ENCODE results near the gene NCCRP1. TPM values are rescaled to one million over a fixed set of nuclear protein-coding genes. Genes with fewer than 3 reads are reported as not detected.
"Not testable (repeated sequence)": the region's sequence is repeated elsewhere in the genome, so short reads cannot be mapped to it uniquely, and the experiment has no call there.

The NCCRP1 gene
- total RNA-seq, 1 donor from 2014 or later: 1.9 TPM

DNA sequence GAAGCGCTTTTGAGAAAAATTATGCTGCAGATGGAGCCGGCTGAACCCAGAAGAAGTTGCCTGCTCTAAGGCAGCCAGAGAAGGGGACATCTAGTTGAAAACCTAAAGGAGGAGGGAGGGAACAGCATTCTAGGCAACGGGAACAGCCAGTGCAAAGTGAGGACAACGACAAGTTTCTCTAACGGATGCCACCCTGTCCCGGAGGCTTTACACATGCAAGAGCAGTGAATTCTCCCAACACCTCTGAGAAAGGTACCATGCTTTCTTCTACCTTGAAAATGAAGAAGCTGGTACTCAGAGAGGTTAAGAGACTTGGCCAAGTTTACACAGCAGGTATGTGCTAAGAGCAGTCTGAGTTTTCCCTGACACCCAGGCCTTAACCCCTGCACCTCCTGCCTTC, 42.2 kb downstream of the NCCRP1 start:
- Mint-ChIP-seq H3K36me3 (no peaks in the 10 kb centered on the region), H3K4me3 (no peak overlapping the region), H3K27ac (no peak overlapping the region), H3K27me3 (ENCODE audit: insufficient read depth, low read depth) (peaks cover 15% of the 10 kb centered on the region), H3K4me1 (peaks cover 5% of the 10 kb centered on the region), H3K9me3 (no peaks in the 10 kb centered on the region)
- no peak for DNase-seq (ENCODE audit: low spot score)
- no peak overlapping the region for H2AFZ ChIP-seq (replicated peaks)
- peaks cover 44% of the 10 kb centered on the region for H3K27me3 ChIP-seq
- H4K20me1 ChIP-seq (ENCODE audit: low read depth): no peaks in the 10 kb centered on the region
- no peaks in the 10 kb centered on the region for H3K36me3 ChIP-seq
- no peak overlapping the region for H3K9ac ChIP-seq
- no peaks in the 10 kb centered on the region for H3F3A ChIP-seq (ENCODE audit: low read depth)
- no peak overlapping the region for H3K4me2 ChIP-seq
- no peak for TF ChIP-seq EZH2phosphoT487 (IDR thresholded peaks at IDR 0.05)
- no peak overlapping the region for H3K27ac ChIP-seq
- no peaks in the 10 kb centered on the region for H3K9me3 ChIP-seq (ENCODE audit: low read depth)
- no peak overlapping the region for H3K4me3 ChIP-seq
- no peaks in the 10 kb centered on the region for H3K79me2 ChIP-seq (ENCODE audit: low read depth)
- no peaks in the 10 kb centered on the region for H3K4me1 ChIP-seq

DNA sequence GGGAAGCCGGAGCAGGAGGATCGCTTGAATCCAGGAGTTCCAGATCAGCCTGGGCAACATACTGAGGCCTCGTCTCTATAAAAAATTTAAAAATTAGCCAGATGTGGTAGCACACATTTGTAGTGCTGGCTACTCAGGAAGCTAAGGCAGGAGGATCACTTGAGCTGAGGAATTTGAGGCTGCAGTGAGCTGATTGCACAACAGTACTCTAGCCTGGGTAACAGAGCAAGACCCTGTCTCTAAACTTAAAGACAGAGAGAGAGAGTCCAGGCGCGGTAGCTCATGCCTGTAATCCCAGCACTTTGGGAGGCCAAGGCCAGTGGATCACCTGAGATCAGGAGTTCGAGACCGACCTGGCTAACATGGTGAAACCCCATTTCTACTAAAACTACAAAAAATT, 43.7 kb downstream of the NCCRP1 start:
- Histone ChIP-seq H3F3A (ENCODE audit: low read depth) (no peaks in the 10 kb centered on the region), H3K79me2 (ENCODE audit: low read depth) (no peaks in the 10 kb centered on the region), H3K4me2 (no peak overlapping the region), H3K36me3 (no peaks in the 10 kb centered on the region), H3K27ac (no peak overlapping the region), H4K20me1 (ENCODE audit: low read depth) (no peaks in the 10 kb centered on the region), H3K4me3 (no peak overlapping the region), H2AFZ (replicated peaks) (no peak overlapping the region), H3K4me1 (no peaks in the 10 kb centered on the region), H3K9me3 (ENCODE audit: low read depth) (no peaks in the 10 kb centered on the region), H3K9ac (no peak overlapping the region), H3K27me3 (peaks cover 46% of the 10 kb centered on the region)
- no peaks in the 10 kb centered on the region for H3K9me3 Mint-ChIP-seq
- no peak overlapping the region for H3K27ac Mint-ChIP-seq
- peaks cover 5% of the 10 kb centered on the region for H3K4me1 Mint-ChIP-seq
- peaks cover 16% of the 10 kb centered on the region for H3K27me3 Mint-ChIP-seq (ENCODE audit: insufficient read depth, low read depth)
- DNase-seq (ENCODE audit: low spot score): no peak
- H3K36me3 Mint-ChIP-seq: no peaks in the 10 kb centered on the region
- TF ChIP-seq, protein P1, sequence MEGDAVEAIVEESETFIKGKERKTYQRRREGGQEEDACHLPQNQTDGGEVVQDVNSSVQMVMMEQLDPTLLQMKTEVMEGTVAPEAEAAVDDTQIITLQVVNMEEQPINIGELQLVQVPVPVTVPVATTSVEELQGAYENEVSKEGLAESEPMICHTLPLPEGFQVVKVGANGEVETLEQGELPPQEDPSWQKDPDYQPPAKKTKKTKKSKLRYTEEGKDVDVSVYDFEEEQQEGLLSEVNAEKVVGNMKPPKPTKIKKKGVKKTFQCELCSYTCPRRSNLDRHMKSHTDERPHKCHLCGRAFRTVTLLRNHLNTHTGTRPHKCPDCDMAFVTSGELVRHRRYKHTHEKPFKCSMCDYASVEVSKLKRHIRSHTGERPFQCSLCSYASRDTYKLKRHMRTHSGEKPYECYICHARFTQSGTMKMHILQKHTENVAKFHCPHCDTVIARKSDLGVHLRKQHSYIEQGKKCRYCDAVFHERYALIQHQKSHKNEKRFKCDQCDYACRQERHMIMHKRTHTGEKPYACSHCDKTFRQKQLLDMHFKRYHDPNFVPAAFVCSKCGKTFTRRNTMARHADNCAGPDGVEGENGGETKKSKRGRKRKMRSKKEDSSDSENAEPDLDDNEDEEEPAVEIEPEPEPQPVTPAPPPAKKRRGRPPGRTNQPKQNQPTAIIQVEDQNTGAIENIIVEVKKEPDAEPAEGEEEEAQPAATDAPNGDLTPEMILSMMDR (IDR thresholded peaks at IDR 0.05): no peak
- TF ChIP-seq EZH2 (IDR thresholded peaks at IDR 0.05): no peak
- TF ChIP-seq EZH2phosphoT487 (IDR thresholded peaks at IDR 0.05): no peak
- no peak overlapping the region for H3K4me3 Mint-ChIP-seq

DNA sequence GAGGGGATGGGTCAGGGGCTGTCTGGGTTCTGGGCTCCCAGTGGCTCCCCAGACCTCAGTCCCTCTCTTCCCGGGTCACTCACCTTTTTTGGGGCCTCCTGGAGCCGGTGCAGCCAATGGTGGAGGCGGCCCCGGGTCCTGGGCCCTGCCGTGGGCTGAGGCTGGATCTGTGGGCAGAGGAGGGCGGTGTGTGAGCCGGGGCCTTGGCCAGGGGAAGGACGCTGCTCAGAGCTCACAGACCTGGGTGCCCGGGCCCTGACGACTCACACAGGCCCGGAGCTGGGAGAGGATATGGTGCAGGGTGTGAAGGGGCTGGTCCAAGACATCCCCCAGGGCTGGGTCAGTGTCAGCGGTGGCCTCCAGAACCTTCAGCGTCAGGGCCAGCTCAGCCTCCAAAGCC, 47.0 kb downstream of the NCCRP1 start:
- not testable (repeated sequence) for H2AFZ ChIP-seq (replicated peaks); H3K36me3 ChIP-seq; H3K9me3 ChIP-seq (ENCODE audit: low read depth); H4K20me1 ChIP-seq (ENCODE audit: low read depth); H3K27ac ChIP-seq; H3K4me3 Mint-ChIP-seq; H3K4me1 Mint-ChIP-seq; DNase-seq (ENCODE audit: low spot score); H3K4me3 ChIP-seq; H3K9me3 Mint-ChIP-seq; H3K4me2 ChIP-seq; H3K27ac Mint-ChIP-seq; H3K9ac ChIP-seq; H3K4me1 ChIP-seq; H3F3A ChIP-seq (ENCODE audit: low read depth); H3K79me2 ChIP-seq (ENCODE audit: low read depth); H3K36me3 Mint-ChIP-seq
- peaks cover 20% of the 10 kb centered on the region for H3K27me3 Mint-ChIP-seq (ENCODE audit: insufficient read depth, low read depth)
- H3K27me3 ChIP-seq: peaks cover 60% of the 10 kb centered on the region

DNA sequence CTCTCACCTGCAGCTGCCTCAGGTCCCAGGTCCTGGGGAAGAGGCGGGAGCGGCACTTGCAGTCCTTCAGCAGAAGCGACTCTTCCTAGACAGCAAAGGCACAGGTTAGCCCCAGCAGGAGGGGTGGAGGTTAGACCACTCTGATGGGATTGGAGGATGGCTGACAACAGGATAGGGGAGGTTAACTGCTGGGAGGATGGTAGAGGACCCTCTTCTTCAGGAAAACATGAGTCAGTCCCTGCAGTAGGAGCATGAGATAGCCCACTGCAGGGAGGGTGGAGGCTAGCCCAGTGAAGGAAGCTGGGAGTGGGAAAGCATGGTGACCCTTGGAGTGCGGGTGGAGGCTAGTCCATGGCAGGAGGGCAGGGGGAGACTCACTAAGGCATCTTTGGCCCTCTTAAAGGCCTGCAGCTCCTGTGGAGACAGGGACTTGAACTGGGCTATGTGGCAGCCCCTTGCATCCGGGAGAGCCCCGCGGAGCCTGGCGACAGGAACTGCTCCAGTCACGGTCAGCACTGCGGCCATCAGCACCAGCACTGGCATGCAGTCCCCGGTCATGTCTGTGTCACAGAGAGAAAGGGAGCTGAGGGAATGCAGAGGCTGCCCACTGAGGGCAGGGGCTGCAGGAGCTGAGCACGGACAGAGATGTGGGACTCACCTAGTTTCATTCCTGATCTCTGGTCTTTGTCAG, 47.8 kb downstream of the NCCRP1 start, which contains the start of gene IFNL3:
Gene IFNL3 (minus strand): TSS at position 597 of the 691 bp plus-strand sequence. CDS start 39 bp downstream, at position 558.
- not testable (repeated sequence) for H3K4me1 Mint-ChIP-seq; H3K27ac ChIP-seq; H3K27ac Mint-ChIP-seq; DNase-seq (ENCODE audit: low spot score); H3K36me3 Mint-ChIP-seq; H3K79me2 ChIP-seq (ENCODE audit: low read depth); H3K4me1 ChIP-seq; H2AFZ ChIP-seq (replicated peaks); H3K4me2 ChIP-seq; H3K36me3 ChIP-seq; H3K9me3 ChIP-seq (ENCODE audit: low read depth); H3F3A ChIP-seq (ENCODE audit: low read depth); H3K9ac ChIP-seq; H3K9me3 Mint-ChIP-seq; H3K4me3 ChIP-seq; H4K20me1 ChIP-seq (ENCODE audit: low read depth); H3K4me3 Mint-ChIP-seq
- peaks cover 27% of the 10 kb centered on the region for H3K27me3 Mint-ChIP-seq (ENCODE audit: insufficient read depth, low read depth)
- H3K27me3 ChIP-seq: peaks cover 63% of the 10 kb centered on the region

DNA sequence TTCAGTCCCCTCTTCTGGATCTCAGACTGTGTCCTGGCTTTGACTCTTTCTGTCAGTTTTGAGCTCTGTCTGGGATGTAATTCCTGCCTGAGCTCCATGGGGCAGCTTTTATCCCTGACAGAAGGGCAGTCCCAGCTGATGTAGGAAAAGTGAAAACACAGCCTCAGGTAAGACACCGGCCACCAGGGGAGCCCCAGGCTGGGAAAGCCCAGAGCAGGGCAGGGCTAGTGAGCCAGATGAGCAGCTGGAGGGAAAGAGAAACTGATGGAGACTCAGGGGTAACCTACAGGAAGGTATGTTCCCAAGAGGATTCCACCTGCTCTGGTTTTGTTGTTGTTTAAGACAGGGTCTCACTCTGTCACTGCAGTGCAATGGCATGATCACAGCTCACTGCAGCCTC, 48.4 kb downstream of the NCCRP1 start:
- H3K27ac Mint-ChIP-seq; H3K9me3 ChIP-seq (ENCODE audit: low read depth); H3K4me1 ChIP-seq; H3K27ac ChIP-seq; H3K36me3 ChIP-seq; H4K20me1 ChIP-seq (ENCODE audit: low read depth); H3K4me2 ChIP-seq; H2AFZ ChIP-seq (replicated peaks); H3K9me3 Mint-ChIP-seq; H3F3A ChIP-seq (ENCODE audit: low read depth); H3K4me1 Mint-ChIP-seq; H3K79me2 ChIP-seq (ENCODE audit: low read depth); H3K4me3 ChIP-seq; H3K36me3 Mint-ChIP-seq; DNase-seq (ENCODE audit: low spot score); H3K4me3 Mint-ChIP-seq; H3K9ac ChIP-seq: not testable (repeated sequence)
- peaks cover 66% of the 10 kb centered on the region for H3K27me3 ChIP-seq
- peaks cover 27% of the 10 kb centered on the region for H3K27me3 Mint-ChIP-seq (ENCODE audit: insufficient read depth, low read depth)
